Stimulated activated CD4-positive, alpha-beta T cell treated with anti-CD3 and anti-CD28 coated beads, Interleukin-4, amount 100 ng/mL, for 24 hours (primary cell): ENCODE measurements around the gene ATP5MG.

Source experiments
- DNase-seq: peaks from one replicate; pipeline ENCODE4 v3.0.0-alpha.2; 2020

The ATP5MG gene

GRCh38 chr11:118442908-118443589 lies 41.6 kb downstream of the ATP5MG start:
- no peak for DNase-seq

GRCh38 chr11:118443590-118444218 lies 42.3 kb downstream of the ATP5MG start:
- no peak for DNase-seq

GRCh38 chr11:118447423-118447822 lies 46.0 kb downstream of the ATP5MG start:
- no peak for DNase-seq

- DNase-seq = no peak
Observed at GRCh38 chr11:118448294-118448693, 46.9 kb downstream of the ATP5MG start.

GRCh38 chr11:118449316-118449918 lies 48.0 kb downstream of the ATP5MG start:
- DNase-seq = no peak

- no peak for DNase-seq
Observed at GRCh38 chr11:118450451-118450850, 49.0 kb downstream of the ATP5MG start.
